Ureter (tissue), 1 donor: ENCODE measurements around the gene C8G. TPM values are rescaled to one million over a fixed set of nuclear protein-coding genes. Genes with fewer than 3 reads are reported as not detected.

Source experiments
- DNase-seq: peaks from one replicate; pipeline ENCODE4 v3.0.0-alpha.2; 2020; ENCODE audit warnings: low spot score
- total RNA-seq: library from RNA; stranded (reverse); gene quantifications from one replicate; pipeline ENCODE4 v1.2.4, GENCODE V29; 2023
- donor health status: DM: yes; HTN: yes; CAD: no.

C8G gene
- total RNA-seq: 1.6 TPM

DNA sequence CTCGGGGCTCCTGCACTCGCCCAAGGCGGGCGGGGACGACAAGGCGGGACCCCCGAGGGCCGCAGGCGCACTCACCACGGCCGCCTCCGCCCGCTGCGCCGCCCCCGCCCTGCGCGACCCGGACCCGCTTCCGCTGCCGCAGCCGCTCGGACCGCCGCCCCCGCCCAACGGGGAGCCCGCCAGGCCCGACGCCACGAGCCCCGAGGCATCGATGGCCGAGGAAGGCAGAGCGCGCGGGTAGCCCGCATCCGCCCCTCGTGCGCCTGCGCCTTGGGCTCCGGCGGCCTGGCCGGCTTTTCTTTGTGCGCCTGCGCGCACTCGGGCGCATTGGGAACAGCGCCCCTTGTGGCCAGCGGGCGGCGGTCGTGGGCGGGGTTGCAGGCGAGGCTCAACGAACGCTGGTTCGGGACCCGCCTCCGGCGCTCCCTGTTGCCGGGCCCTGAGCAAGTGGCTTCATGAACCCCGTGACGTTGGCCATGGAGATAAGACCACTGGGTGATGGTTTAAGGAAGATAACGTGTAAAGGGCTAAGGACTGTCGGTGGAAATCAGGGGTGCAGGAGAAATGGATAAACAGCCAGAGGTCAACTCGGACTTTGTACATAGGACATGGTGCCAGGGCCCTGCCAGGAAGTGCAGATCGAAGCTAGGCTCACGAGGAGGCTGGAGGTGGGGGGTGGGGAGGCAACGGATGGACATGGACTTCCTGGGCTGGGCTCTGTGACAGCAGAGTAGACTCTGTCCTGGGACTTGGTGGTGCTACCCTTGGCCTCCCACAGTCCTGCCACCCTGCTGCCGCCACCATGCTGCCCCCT is at the start of gene C8G, which contains the start of gene FBXW5:
C8G (plus strand) TSS at position 725 of the 814 bp plus-strand sequence; CDS start at position 803, 78 bp downstream.
FBXW5 (minus strand) TSS at position 220 of the 814 bp plus-strand sequence. CDS start 655 bp downstream, outside the sequence.
- peak; percentile 94 for DNase-seq

DNA sequence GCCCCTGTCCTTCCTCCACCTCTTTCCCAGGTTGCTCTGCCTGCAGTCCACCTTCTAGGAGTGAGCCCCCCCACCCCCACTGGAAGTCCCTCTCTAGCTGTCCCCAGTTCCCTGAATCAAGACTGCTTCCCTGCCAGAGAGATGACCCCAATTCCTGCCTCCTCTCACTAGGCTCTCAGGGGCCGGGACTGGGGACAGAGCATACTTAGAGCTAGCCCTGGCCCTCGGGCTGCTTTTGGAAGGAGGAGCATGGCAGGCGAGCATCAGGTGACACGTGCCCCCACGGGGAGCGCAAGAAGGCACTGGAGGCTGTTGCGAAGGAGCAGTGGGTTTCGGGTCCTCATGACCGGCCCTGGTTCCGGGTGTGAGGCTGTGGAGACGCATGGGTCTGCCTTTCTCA is 49.0 kb upstream of the C8G start:
- DNase-seq: no peak

DNA sequence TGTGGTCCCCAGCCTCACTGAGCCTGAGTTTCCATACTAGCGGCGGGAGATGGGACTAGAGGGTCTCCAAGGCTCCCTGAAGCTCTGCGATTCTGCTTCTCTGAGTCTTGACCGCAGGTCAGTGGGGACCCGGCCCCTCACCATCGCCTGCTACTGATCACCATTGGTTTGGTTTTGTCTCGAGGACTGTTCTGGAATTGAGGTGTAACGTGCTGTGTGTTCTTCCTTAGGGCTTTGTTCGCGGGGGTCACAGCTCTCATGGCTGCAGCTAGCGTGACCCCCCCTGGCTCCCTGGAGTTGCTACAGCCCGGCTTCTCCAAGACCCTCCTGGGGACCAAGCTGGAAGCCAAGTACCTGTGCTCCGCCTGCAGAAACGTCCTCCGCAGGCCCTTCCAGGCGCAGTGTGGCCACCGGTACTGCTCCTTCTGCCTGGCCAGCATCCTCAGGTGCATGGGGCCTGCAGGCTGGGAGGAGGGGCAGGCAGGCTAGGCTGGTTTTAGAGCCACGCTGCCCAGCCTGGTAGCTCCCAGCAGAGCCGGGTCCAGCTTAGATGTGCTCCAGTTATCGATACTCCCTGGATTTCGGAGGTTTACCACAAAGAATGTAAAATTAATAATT is 46.5 kb upstream of the C8G start:
- no peak for DNase-seq

DNA sequence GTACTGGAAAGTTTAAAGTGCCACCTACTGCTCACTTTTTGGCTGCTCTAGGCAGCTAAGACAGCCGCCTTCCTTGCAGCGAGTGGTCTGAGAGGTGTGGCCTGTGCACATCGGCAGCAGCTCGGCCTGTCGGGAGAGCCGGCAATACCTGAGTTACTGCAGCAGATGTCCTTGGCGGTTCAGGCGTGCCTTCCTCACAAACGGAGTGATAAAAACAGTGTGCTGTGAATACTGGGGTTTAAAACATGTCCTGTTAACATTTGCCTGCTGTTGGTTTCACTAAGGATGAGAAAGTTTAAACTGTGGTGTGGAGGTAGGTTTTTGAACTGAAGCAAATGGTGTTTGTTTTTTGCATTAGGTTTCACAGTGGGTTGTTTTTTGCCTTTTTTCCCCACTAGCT is 45.8 kb upstream of the C8G start:
- DNase-seq: no peak

DNA sequence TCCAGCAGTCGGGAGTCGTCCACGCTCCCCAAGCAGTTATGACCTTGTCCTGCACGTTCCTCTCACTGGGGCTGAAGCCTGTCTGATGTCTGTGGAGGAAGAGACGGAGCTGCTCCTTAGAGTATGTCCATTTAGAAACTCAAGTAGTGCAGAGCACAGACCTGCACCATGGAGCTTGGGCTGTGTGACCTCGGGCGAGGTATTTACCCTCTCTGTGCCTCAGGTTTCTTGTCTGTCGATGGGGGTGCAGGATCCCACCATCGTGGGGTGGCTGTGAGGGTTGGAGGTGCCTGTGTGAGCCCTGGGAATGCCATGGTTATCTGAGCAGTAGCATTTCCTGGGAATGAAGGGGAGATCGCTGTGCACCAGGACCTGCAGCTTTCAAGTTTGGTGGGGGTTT is 44.5 kb upstream of the C8G start:
- DNase-seq: no peak

DNA sequence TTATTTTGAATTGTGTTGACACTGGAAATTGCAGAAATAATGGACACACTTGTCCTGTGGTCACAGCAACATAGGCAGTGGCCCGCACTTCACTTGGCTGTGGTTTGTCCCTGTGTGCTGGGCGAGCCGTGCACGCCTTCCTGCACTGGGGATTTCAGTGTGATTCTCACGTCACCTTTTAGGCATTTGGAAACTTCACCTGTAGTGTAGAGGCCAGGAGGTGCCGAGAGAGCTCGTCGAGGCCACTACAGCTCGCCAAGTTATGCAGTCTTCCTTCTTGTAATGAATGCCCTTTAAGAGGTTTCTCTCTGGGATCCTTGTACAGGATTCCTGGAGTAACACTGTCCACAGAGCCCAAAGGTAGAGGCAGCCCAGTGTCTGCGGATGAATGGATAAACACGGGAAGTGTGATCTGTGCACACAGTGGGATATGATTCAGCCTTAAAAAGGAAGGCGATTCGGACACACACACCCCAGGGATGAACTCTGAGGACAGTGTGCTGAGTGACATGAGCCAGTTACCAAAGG is 44.0 kb upstream of the C8G start:
- no peak for DNase-seq

DNA sequence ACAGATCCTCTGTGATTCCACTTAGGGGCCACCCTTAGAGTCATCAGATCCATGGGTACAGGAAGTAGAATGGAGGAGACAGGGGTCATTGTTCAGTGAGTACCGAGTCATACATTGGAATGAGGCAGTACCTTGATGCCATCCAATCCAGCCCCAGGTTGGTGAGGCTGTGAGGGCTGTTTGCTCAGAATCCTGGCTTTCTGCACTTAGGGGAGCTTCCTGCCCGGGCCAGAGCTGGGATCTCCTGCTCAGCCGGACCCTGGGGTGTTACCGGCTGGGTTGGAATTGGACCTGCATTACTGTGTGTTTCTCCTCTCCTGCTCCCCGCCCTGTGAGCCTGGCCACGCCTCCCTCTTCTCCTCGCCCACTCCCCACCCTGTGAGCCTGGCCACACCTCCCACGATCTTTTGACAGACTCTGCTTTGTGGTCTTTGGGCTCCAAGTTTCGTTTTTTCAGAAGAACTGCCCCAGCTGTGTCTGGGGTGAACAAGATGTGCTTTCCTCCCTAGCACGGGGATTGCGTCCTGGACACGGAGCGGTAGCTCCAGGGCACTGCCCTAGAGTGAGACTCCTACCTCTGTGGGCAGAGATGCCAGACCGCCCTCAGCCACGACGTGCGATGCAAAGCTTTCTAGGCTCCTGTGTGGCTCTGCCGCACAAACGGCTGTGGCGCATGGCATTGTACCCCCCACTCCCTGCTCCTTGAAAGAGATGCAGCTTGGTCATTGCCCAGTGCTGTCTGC is 43.4 kb upstream of the C8G start:
- DNase-seq: peak; percentile 62

DNA sequence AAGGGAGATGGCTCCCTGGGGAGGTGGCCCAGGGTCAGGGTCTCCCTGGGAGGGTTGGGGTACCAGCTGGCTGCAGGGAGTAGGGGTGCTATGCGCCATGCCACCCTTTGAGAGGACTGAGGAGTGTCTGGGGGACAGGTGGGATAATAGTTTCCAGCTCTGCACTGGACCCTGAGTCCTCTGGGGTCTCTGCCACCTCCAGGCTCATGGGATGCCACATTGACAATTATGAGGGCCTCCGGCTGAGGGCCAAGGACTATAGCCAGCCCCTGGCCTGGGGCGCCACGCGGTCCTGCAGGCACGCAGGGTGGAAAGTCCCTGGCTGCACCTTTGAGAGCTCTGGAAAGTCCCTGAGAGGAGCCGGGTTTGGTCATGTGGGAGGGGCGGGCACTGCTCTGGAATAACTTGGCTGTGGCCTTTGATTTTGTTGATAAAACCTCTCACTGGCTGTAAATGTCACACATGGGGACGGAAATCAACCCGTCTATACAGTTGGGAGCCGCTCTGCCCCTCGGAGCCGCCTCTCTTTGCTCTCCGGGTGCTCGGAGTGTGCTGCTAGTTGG is 42.7 kb upstream of the C8G start:
- DNase-seq: peak; percentile 85

DNA sequence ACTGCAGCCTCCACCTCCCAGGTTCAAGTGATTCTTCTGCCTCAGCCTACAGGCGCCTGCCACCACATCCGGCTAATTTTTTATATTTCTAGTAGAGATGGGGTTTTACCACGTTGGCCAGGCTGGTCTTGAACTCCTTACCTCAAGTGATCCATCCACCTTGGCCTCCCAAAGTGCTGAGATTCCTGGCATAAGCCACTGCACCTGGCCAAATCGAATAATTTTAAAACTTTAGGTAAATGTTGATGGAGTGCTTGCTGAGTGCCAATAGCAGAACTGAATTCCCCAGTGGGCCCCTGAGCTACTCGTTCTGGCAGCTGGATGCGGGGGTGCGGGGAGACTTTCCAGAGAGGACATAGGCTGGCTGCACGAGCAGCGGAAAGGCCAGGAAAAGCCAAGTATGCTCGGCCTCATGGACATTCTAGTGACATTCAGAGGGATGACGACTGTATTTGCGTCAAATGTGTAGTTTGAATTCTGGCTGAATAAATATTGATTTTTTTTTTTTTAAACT is 41.9 kb upstream of the C8G start:
- DNase-seq: no peak

DNA sequence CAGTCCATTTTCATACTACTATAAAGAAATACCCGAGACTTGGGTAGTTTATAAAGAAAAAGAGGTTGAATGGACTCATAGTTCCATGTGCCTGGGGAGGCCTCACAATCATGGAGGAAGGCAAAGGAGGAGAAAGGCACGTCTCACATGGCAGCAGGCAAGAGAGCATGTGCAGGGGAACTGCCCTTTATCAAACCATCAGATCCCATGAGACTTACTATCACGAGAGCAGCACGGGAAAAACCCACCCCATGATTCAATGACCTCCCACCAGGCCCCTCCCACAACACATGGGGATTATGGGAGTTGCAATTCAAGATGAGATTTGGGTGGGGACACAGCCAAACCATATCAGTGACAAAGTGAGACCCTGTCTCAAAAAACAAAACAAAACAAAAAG is 38.8 kb upstream of the C8G start:
- DNase-seq: no peak

DNA sequence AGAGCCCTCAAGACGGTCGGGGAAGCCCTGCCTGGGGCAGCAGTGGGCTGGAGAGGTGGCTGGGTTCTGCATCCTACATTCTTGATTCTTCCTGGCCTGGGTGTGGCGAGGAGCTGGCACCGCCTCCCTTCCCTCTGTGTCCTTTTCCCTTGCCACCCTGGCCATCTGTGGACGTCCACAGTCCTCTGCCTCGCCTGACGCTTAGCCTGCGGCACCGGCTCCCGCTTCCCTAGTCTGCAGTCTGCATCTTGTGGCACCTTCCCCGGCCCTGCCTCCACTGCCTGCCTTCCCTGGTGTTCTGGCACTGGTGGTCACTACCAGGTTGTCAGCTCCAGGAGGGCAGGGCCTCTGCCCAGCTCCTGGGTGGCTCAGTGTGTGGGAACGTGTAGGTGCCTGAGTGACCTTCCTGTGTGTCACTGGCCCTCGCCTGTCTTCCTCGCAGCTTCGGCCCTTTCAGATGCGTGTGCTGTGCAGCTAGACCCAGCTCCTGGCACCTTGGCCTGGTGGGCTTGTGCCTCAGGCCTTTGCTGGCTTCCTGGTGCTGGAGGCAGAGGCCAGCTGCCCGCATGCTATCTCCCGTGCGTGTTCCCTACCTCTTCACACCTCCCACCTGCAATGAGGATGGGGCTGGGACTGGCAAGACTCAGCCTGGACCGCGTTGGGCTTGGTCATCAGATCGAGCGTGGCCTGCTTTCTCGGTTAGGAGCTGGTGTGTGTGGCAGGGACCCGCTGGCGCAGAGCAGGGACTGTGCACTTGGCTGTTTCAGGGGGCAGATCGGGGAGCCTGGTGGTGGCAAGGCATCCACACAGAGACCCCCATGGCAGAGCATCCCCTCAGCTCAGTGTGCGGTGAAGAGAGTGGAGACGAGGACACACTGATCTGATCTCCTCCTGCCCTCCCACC is 37.8 kb upstream of the C8G start:
- no peak for DNase-seq

DNA sequence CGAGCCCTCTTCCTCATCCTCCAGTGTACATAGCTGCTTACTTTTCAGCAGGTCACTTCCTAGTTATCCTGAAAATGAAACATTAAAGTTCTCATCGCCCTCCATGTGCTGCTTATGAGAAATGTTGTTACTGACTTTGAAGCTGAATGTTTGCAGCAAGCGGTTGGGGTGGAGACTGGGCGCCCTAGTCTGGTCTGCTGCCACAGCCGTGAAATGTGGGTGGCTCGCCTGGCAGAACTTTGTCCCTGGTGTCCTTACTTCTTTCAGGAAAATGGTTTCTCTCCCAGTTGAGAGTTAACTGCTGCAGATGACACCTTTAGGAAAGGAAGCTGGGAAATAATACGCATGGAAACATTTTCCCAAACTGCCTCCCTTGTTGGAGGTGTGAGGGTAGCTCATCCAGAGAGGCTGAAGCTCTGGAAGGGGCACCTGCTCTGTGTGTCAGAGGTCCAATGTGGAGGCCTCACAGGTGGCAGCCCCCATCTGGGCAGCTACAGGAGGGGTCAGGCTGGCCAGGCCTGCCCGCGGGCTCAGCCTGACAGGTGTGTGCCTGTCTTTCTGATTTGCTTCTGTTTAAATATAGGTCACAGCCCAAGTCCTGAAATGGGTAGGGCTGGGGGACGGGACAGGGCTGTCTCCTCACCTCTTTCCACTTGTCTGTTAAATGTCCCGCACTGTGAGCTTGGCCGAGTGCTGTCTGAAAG is 34.7 kb upstream of the C8G start:
- DNase-seq: no peak

DNA sequence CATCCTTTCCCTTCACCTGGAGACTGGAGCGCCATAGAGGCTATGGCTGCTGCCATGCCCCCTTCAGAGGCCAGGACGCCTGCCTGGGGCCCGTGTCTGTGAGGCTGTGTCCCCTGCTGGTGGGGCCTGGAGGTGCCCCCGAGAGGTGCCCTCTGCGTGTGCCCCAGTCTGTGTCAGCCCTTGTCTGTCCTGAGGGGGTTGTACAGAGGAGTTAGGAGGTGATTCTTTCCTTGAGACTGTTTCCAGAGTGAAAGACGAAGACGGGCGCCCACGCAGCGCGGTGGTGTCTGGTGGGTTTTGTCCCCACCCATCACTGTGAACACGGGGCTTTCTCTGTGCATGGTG is 34.2 kb upstream of the C8G start:
- DNase-seq: no peak

DNA sequence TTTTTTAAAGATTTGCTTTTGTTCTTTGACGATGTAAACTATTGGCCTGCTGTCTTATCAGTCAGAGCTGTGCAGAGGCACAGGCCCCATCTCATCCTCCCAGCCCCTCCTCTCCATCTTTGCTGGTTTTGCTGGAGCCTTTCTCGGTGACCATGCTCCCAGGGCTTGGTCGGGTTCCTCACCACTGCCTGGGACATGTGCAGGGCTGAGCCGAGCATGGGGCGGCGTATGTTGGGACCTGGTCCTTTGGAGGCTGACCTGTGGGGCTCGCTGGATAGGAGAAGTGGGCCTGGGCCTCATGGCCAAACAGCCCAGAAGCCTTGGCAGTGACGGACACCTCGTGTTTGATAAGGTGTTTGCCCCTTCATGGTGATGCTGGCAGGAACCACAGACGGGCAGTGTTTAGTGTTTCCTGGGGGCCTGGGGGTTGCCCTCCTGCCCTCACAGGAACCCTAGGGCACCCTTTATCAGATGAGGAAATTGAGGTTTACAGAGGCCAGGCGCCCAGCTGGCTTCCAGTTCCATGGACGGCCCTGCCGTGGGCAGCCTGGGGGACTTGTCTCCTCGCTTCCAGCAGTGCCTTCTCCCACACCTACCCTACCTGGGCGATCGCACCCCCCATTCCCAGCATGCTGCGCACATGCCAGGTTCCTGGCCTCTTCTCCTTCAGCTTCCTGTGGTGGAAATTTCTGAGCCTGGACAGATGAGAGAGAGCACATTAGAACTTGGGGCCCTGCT is 31.2 kb upstream of the C8G start:
- no peak for DNase-seq

DNA sequence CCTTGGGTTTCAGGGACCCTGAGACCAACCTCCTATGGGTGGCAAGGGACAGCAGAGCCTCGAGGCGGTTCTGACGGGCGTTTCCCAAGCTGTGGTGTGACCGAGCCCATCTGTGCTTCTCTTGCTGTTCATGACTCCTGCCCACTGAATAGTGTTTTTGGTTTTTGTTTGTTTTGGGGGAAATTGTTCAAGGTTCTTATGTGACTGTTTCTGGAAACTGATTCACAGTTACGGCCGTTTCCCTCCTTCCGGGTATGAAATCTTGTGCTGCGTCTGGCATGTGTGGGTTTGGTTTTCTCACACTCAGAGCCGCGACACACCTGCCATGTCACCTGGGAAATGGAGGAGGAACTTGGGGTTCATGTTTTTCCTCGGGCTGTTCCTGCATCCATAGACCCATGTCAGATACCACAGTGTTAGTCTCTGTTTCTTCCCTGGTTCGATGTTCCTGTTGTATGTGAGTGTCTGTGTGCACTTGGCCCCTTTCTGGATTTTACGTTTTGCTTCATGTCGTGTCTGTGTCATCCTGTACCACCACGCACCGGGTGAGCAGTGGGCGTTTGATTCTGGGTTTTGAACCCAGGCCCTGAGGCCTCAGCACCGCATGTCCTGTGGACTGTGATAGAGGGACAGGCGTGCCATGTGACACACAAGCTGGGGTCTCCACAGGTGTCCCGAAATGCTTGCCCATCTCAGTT is 29.3 kb upstream of the C8G start:
- no peak for DNase-seq

DNA sequence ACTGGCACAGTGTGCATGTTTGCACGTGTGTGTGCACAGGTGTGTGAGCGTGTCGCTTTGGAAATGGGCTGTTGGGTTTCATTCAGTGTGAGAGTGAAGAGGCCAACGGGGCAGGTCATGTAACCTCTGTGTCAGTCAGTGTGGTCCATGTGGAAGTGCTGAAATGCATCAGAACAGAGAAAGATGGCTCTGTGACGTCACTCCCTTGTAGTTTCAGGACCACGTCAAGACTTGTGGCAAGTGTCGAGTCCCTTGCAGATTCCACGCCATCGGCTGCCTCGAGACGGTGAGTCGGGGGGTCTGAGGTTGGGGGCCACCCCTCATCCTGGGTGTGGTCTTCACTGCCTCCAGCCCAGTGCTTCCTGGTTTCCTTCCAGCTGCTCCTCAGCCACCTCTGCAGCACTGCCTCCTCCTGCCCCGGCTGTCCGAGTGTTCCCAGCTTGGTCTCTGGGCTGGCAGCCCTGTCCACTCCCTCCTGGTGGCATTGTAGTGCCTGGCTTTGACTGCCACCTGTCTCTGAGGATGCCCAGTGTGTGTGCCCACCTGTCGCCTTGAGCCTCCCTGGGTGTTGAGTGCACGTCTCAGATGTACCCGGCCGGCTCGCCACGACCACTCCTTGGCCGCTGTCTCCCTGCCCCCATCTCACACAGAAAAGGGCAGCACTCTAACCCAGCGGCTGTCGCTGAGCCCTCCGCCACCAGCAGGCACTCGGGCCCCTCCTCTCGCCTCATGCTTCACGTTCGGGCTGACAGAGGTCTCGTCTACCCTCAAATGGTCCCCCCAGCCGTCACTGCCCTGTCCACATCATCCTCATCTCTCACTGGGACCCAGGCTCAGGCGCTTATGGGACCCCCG is 28.5 kb upstream of the C8G start:
- no peak for DNase-seq

DNA sequence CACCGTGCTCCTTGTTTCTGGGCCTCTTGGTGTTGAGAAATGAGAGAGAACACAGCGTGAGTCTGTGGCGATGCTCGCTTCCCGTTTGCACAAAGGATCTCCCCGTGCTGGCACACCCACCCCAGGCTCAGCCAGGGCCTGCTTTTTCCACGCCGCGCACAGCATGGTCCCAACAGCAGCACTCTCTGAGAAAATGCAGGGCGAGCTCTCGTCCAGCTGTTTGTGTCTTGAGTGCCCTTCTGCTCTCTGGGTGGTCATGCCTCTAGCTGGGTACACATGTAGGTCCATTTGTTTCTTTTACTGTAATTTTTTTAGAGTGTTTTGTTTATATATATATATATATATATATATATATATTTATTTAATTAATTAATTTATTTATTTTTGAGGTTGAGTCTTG is 27.1 kb upstream of the C8G start:
- DNase-seq: no peak

DNA sequence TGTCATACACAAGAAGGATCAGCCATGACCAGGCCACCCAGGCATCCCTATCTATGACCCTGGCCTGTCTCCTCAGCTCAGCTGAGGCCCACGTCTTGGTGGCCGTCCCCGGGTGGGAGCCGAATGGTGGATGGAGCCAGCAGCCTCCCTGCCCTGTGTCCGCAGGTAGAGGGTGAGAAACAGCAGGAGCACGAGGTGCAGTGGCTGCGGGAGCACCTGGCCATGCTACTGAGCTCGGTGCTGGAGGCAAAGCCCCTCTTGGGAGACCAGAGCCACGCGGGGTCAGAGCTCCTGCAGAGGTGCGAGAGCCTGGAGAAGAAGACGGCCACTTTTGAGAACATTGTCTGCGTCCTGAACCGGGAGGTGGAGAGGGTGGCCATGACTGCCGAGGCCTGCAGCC is 25.0 kb upstream of the C8G start:
- no peak for DNase-seq
